Measurements from ENCODE around the gene DCLK3.

DNA sequence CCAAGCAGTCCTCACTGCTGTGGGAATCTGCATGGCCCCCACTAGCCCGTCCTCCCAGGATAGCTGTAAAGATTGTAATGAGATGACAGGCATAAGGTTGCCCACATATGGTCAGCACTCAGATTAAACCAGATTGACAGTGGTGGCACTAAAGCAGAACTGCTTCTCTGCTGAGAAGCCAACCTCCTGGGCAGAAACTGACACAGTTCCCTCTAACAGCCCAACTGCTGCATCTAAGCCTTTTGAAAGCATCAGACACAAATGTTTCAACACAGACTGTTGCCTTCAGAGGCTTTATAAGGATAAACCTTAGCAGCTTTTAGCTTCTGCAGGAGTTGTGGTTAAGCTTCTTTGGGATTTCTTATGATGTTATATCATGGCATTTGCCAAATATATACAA lies 13.0 kb downstream of the DCLK3 start:
- TF ChIP-seq, protein P1, sequence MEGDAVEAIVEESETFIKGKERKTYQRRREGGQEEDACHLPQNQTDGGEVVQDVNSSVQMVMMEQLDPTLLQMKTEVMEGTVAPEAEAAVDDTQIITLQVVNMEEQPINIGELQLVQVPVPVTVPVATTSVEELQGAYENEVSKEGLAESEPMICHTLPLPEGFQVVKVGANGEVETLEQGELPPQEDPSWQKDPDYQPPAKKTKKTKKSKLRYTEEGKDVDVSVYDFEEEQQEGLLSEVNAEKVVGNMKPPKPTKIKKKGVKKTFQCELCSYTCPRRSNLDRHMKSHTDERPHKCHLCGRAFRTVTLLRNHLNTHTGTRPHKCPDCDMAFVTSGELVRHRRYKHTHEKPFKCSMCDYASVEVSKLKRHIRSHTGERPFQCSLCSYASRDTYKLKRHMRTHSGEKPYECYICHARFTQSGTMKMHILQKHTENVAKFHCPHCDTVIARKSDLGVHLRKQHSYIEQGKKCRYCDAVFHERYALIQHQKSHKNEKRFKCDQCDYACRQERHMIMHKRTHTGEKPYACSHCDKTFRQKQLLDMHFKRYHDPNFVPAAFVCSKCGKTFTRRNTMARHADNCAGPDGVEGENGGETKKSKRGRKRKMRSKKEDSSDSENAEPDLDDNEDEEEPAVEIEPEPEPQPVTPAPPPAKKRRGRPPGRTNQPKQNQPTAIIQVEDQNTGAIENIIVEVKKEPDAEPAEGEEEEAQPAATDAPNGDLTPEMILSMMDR (IDR thresholded peaks at IDR 0.05): no peak
- no peak for TF ChIP-seq EZH2 (IDR thresholded peaks at IDR 0.05; ENCODE audit: borderline replicate concordance, insufficient read depth, low read depth, low read length, poor library complexity, severe bottlenecking)

Measured in B cell (primary cell).